K562 (cell line): ENCODE measurements around the gene DNAJB1. TPM values are rescaled to one million over a fixed set of nuclear protein-coding genes. Genes with fewer than 3 reads are reported as not detected.

ENCODE experiments used
- CHD7 ChIP-seq: fragments of 200-600 bp; sonication (generic); IDR thresholded peaks from one replicate; pipeline ENCODE4 v1.6.1; 2012; ENCODE audit warnings: mild to moderate bottlenecking, low read depth, low read length, inconsistent platforms
- CXXC5 ChIP-seq: fragments of 250-450 bp; sonication (Bioruptor Pico); IDR thresholded peaks from 2 replicates; pipeline ENCODE4 v1.8.0; 2022; ENCODE audit warnings: inconsistent platforms, mild to moderate bottlenecking, moderate library complexity
- HNRNPH1 ChIP-seq: fragments of 200-400 bp; formaldehyde crosslinking; optimal IDR thresholded peaks from 2 replicates; pipeline ENCODE3; 2017; ENCODE audit warnings: low read depth, mild to moderate bottlenecking, low read length, moderate library complexity
- MTA2 ChIP-seq: fragments of 450-650 bp; IDR thresholded peaks from 2 replicates; pipeline ENCODE4 v1.6.1; 2016; ENCODE audit warnings: low read depth
- MTA3 ChIP-seq: fragments of 450-650 bp; formaldehyde crosslinking; IDR thresholded peaks from 2 replicates; pipeline ENCODE4 v1.6.1; 2017; ENCODE audit warnings: mild to moderate bottlenecking, borderline replicate concordance
- PKNOX1 ChIP-seq: fragments of 450-650 bp; IDR thresholded peaks from 2 replicates; pipeline ENCODE4 v1.6.1; 2016
- RCOR1 ChIP-seq, 2 experiments: IDR thresholded peaks; 2 replicates each; pipeline ENCODE4 v1.6.1; 2012; ENCODE audit warnings: low read depth in 2 of 2, low read length in 2 of 2, borderline replicate concordance in 1 of 2, improper control_type of control experiment in 1 of 2
- ZNF639 ChIP-seq, 2 experiments: fragments of 200-800 bp in 1 of 2; sonication (Bioruptor generic) in 1 of 2; sonication (generic) in 1 of 2; formaldehyde crosslinking in 1 of 2; IDR thresholded peaks in 1 of 2; conservative IDR thresholded peaks in 1 of 2; 2 replicates each; pipeline versions ENCODE4 v1.5.0 to v1.6.1; 2016 to 2020; ENCODE audit warnings: missing compliant biosample characterization in 1 of 2, missing genetic modification characterization in 1 of 2, missing genetic modification reagents in 1 of 2
- polyA plus RNA-seq, 8 experiments: library from polyadenylated mRNA; depleted of rRNA in 4 of 8; stranded (reverse) in 5 of 8; unstranded in 3 of 8; fragments of >200 nt; fragmentation: Nextera tagmentation in 2 of 8; fragmentation: Illumina TruSeq in 1 of 8; extraction: Ambion mirVana in 2 of 8; extraction: Trizol in 1 of 8; gene quantifications; 2 replicates each; pipeline versions ENCODE4 v1.2.1 to v1.2.3, GENCODE V29; 2011 to 2014; ENCODE audit warnings: inconsistent platforms in 1 of 8, missing spikeins in 1 of 8
- total RNA-seq, 7 experiments: library from RNA; depleted of rRNA in 6 of 7; stranded (reverse); fragments of >200 nt in 6 of 7; fragmentation: Illumina TruSeq in 2 of 7; extraction: Trizol in 2 of 7; gene quantifications; 2 replicates each; pipeline versions ENCODE4 v1.2.1 to v1.2.3, GENCODE V29; 2011 to 2021; ENCODE audit warnings: low replicate concordance in 1 of 7
- TF ChIP-seq, protein P1 (sequence below): sonication (generic); formaldehyde crosslinking; IDR thresholded peaks from 2 replicates; pipeline ENCODE4 v1.8.1; 2023; ENCODE audit warnings: mild to moderate bottlenecking, missing genetic modification reagents

The DNAJB1 gene
- total and polyA plus RNA-seq, 9 of the 15 experiments (the other 6 are each of a cell fraction or from before 2014, with no cell fraction given) = 13.2 to 113 (median 62.1) TPM

DNA sequence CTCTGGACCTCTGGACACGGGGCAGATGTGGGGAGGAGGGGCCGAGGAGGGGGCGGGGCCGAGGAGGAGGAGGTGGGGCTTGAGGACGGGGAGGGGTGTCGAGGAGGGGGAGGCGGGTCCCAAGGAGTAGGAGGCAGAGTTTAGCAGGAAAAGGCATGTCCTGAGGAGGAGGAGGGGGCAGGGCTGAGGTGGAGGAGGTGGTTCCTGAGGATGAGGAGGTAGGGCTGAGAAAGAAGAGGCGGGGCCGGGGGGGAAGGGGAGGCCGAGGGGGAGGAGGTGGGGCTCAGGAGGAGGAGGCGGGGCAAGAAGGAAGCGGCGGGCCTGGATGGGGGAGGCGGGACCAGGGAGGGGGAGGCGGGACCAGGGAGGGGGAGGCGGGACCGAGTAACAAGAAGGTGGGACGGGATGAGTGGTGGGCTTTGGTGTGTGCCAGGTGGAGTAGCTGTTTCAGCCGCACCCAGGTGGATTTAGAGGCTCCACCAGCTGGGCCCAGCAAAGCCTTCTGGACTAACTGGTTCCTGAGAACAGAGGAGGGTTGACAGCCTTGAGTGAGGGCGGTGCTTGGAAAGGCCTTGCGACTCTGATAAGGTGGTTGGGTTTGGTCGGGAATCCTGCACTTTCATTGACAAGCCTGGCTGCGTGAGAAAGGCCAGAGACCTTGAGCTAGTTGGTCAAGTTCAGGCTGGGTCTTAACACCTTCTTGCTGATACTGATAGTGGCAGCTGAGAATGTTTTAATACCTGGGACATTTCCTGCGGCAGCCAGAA, 18.9 kb upstream of the DNAJB1 start (continued):
- peak; percentile 86 for TF ChIP-seq PKNOX1
- TF ChIP-seq, protein P1, sequence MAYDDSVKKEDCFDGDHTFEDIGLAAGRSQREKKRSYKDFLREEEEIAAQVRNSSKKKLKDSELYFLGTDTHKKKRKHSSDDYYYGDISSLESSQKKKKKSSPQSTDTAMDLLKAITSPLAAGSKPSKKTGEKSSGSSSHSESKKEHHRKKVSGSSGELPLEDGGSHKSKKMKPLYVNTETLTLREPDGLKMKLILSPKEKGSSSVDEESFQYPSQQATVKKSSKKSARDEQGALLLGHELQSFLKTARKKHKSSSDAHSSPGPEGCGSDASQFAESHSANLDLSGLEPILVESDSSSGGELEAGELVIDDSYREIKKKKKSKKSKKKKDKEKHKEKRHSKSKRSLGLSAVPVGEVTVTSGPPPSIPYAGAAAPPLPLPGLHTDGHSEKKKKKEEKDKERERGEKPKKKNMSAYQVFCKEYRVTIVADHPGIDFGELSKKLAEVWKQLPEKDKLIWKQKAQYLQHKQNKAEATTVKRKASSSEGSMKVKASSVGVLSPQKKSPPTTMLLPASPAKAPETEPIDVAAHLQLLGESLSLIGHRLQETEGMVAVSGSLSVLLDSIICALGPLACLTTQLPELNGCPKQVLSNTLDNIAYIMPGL (CRISPR knock-in tag) = 0 out of 2 replicates have a peak, but pooled peaks have one; percentile 31
- peak; percentile 62 for TF ChIP-seq CXXC5
- peak in 1 of 2 experiments; percentile 45; a peak in 1 of 4 replicates for TF ChIP-seq RCOR1 (IDR thresholded peaks at IDR 0.05; ENCODE audit: borderline replicate concordance in 1 of 2, low read depth in 2 of 2, low read length in 2 of 2)
- TF ChIP-seq MTA2 = peak; percentile 40; the same call in 1 of the 2 replicates
- TF ChIP-seq HNRNPH1 = no peak
- no peak for TF ChIP-seq CHD7
- TF ChIP-seq ZNF639 (CRISPR knock-in tag; conservative IDR thresholded peaks at IDR 0.05 in 1 of 2, IDR thresholded peaks at IDR 0.05 in 1 of 2) = no peak
- peak; percentile 48; the same call in 1 of the 2 replicates for TF ChIP-seq MTA3
